ENCODE data around the gene TMEM72. TPM values are rescaled to one million over a fixed set of nuclear protein-coding genes. Genes with fewer than 3 reads are reported as not detected.

Gene TMEM72
- total and polyA plus RNA-seq, 2 donors (not counting 3 experiments of a cell fraction or from before 2014, with no cell fraction given): not detected

DNA sequence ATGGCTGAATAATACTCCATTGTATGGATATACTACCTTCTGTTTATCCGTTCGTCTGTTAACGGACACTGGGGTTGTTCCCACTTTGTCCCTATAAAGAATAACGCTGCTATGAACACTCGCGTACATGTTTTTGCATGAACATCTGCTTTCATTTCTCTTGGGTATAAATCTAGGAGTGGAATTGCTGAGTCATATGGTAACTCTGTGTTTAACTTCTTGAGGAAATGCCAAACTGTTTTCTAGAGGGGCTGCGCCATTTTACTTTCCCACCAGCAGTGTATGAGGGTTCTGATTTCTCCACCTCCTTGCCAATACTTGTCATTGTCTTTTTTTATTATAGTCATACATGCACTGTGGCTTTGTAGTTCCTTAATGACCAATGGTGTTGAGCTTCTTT is 27.8 kb downstream of the TMEM72 start:
- Histone ChIP-seq H3K4me3 (replicated peaks in 1 of 3; ENCODE audit: insufficient read depth in 1 of 3, low read depth in 1 of 3, low read length in 3 of 3) (no peak overlapping the region), H3K36me3 (ENCODE audit: control insufficient read depth in 2 of 2, extremely low read depth in 1 of 2, insufficient read depth in 2 of 2, low read length in 2 of 2) (no peaks in the 10 kb centered on the region), H2AFZ (ENCODE audit: low read depth, low read length) (no peak overlapping the region), H3K4me2 (ENCODE audit: insufficient read depth, low read length) (no peak overlapping the region), H3K27ac (ENCODE audit: insufficient read depth, low read depth, low read length) (no peak overlapping the region), H3K4me1 (ENCODE audit: control insufficient read depth, extremely low read depth, insufficient read depth, low read length) (no peaks in the 10 kb centered on the region), H3K27me3 (ENCODE audit: control insufficient read depth in 2 of 2, insufficient read depth in 2 of 2, low read length in 2 of 2) (peaks cover 2 to 7% of the 10 kb centered on the region in 2 experiments), H3K9ac (replicated peaks; ENCODE audit: extremely low read depth, insufficient read depth, low read length) (no peak overlapping the region), H4K20me1 (replicated peaks; ENCODE audit: control insufficient read depth, extremely low read depth, insufficient read depth, low read length) (no peaks in the 10 kb centered on the region), H3K9me3 (replicated peaks; ENCODE audit: control insufficient read depth, insufficient read depth, low read length) (no peaks in the 10 kb centered on the region), H3K9me1 (replicated peaks; ENCODE audit: control insufficient read depth, extremely low read depth, insufficient read depth, low read length) (no peaks in the 10 kb centered on the region), H3K79me2 (ENCODE audit: control insufficient read depth, insufficient read depth, low read length) (no peaks in the 10 kb centered on the region)
- intact Hi-C loops (cut with micrococcal nuclease): no loop called here
- no TSS peak for BruUV-seq (replicated peaks)
- dilution Hi-C loops (cut with MboI; ENCODE audit: extremely low pct_ligation_motif_present, low sequenced_read_pairs): no loop called here
- DNase-seq (ENCODE audit: low read depth, low spot score): no peak
- FAIRE-seq: no peak
- TF ChIP-seq, protein P1, sequence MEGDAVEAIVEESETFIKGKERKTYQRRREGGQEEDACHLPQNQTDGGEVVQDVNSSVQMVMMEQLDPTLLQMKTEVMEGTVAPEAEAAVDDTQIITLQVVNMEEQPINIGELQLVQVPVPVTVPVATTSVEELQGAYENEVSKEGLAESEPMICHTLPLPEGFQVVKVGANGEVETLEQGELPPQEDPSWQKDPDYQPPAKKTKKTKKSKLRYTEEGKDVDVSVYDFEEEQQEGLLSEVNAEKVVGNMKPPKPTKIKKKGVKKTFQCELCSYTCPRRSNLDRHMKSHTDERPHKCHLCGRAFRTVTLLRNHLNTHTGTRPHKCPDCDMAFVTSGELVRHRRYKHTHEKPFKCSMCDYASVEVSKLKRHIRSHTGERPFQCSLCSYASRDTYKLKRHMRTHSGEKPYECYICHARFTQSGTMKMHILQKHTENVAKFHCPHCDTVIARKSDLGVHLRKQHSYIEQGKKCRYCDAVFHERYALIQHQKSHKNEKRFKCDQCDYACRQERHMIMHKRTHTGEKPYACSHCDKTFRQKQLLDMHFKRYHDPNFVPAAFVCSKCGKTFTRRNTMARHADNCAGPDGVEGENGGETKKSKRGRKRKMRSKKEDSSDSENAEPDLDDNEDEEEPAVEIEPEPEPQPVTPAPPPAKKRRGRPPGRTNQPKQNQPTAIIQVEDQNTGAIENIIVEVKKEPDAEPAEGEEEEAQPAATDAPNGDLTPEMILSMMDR (IDR thresholded peaks at IDR 0.05; ENCODE audit: extremely low read depth in 1 of 2, insufficient read depth in 1 of 2, low read depth in 1 of 2, low read length in 2 of 2): no peak
- no peak for TF ChIP-seq POLR2A (IDR thresholded peaks at IDR 0.05; ENCODE audit: low read depth, low read length)
- ChIA-PET CTCF (no interaction called here), POLR2A (no interaction called here)

DNA sequence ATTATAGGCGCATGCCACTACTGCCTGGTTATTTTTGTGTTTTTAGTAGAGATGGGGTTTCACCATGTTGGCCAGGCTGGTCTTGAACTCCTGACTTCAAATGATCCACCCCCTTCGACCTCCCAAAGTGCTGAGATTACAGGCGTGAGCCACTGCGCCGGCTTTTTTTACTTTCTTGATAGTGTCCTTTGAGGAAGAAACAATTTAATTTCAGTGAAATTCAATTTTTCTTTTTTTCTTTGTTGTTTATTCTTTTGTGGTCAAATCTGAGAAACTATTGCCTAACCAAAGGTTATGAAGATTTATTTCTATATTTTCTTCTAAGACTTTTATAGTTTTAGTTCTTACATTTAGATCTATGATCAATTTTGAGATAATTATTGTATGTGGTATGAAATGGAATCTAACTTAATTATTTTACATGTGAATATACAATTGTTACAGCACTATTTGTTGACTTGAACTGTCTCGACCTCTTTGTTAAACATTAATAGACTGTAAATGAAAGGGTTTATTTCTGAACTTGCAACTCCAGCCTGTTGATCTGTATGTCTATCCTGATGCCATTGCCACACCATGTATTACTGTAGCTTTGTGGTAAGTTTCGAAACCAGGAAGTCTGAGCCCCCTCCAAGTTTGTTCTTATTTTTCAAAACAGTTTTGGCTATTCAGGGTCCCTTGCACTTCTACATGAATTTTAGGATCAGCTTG is 28.7 kb downstream of the TMEM72 start:
- H3K4me1 ChIP-seq (ENCODE audit: control insufficient read depth, extremely low read depth, insufficient read depth, low read length): no peaks in the 10 kb centered on the region
- ChIA-PET CTCF (no interaction called here), POLR2A (no interaction called here)
- no TSS peak for BruUV-seq (replicated peaks)
- no peak for DNase-seq (ENCODE audit: low read depth, low spot score)
- H3K36me3 ChIP-seq (ENCODE audit: control insufficient read depth in 2 of 2, extremely low read depth in 1 of 2, insufficient read depth in 2 of 2, low read length in 2 of 2): no peaks in the 10 kb centered on the region
- H3K27ac ChIP-seq (ENCODE audit: insufficient read depth, low read depth, low read length): no peak overlapping the region
- no peaks in the 10 kb centered on the region for H3K9me3 ChIP-seq (replicated peaks; ENCODE audit: control insufficient read depth, insufficient read depth, low read length)
- H4K20me1 ChIP-seq (replicated peaks; ENCODE audit: control insufficient read depth, extremely low read depth, insufficient read depth, low read length): no peaks in the 10 kb centered on the region
- H3K4me3 ChIP-seq (replicated peaks in 1 of 3; ENCODE audit: insufficient read depth in 1 of 3, low read depth in 1 of 3, low read length in 3 of 3): no peak overlapping the region
- no peaks in the 10 kb centered on the region for H3K9me1 ChIP-seq (replicated peaks; ENCODE audit: control insufficient read depth, extremely low read depth, insufficient read depth, low read length)
- H2AFZ ChIP-seq (ENCODE audit: low read depth, low read length): no peak overlapping the region
- H3K9ac ChIP-seq (replicated peaks; ENCODE audit: extremely low read depth, insufficient read depth, low read length): no peak overlapping the region
- intact Hi-C loops (cut with micrococcal nuclease): no loop called here
- H3K27me3 ChIP-seq (ENCODE audit: control insufficient read depth in 2 of 2, insufficient read depth in 2 of 2, low read length in 2 of 2): peaks cover 2 to 12% of the 10 kb centered on the region in 2 experiments
- H3K79me2 ChIP-seq (ENCODE audit: control insufficient read depth, insufficient read depth, low read length): no peaks in the 10 kb centered on the region
- H3K4me2 ChIP-seq (ENCODE audit: insufficient read depth, low read length): no peak overlapping the region
- dilution Hi-C loops (cut with MboI; ENCODE audit: extremely low pct_ligation_motif_present, low sequenced_read_pairs): no loop called here
- FAIRE-seq: no peak
- no peak for TF ChIP-seq JUN (IDR thresholded peaks at IDR 0.05; ENCODE audit: borderline replicate concordance, insufficient read depth, insufficient read length, low read depth)
